ENCODE results near the gene COG5. TPM values are rescaled to one million over a fixed set of nuclear protein-coding genes. Genes with fewer than 3 reads are reported as not detected.

Gene COG5
- total RNA-seq, 1 experiment from 2014 or later = 29.1 TPM

- Histone ChIP-seq H3K27ac (ENCODE audit: low read length) (no peak overlapping the region), H3K4me3 (ENCODE audit: low read depth in 2 of 2, low read length in 2 of 2) (no peak overlapping the region), H3K9me3 (ENCODE audit: control insufficient read depth, insufficient read depth, low read depth, low read length) (no peaks in the 10 kb centered on the region), H3K36me3 (ENCODE audit: control insufficient read depth, insufficient read depth, low read length) (no peaks in the 10 kb centered on the region), H3K27me3 (ENCODE audit: control insufficient read depth, insufficient read depth, low read length) (no peaks in the 10 kb centered on the region), H3K4me1 (ENCODE audit: control insufficient read depth, insufficient read depth, low read length) (no peaks in the 10 kb centered on the region)
- no peak for DNase-seq (ENCODE audit: low read depth, low spot score)
- no peak for ATAC-seq
- intact Hi-C loops (cut with micrococcal nuclease; ENCODE audit: unreplicated experiment) = no loop called here
- CTCF ChIA-PET = interaction anchor here (0.6 kb wide), 1 partner anchor 776 kb away, joined by 4 read pairs; no protein-coding TSS in a partner anchor
- BruUV-seq (replicated peaks) = no TSS peak
- POLR2A ChIA-PET = no interaction called here
- in situ Hi-C loops (cut with HindIII; ENCODE audit: low pct_unique_long_range_greater_than_20kb, low sequenced_read_pairs) = no loop called here
- TF ChIP-seq POLR2AphosphoS5 (IDR thresholded peaks at IDR 0.05; ENCODE audit: low read depth, low read length) (no peak), CTCF (IDR thresholded peaks at IDR 0.05) (no peak), TCF7L2 (IDR thresholded peaks at IDR 0.05; ENCODE audit: low read depth, low read length) (no peak), SIN3A (IDR thresholded peaks at IDR 0.05; ENCODE audit: borderline replicate concordance, insufficient read depth, low read depth, low read length) (no peak)
- TF ChIP-seq, protein P1, sequence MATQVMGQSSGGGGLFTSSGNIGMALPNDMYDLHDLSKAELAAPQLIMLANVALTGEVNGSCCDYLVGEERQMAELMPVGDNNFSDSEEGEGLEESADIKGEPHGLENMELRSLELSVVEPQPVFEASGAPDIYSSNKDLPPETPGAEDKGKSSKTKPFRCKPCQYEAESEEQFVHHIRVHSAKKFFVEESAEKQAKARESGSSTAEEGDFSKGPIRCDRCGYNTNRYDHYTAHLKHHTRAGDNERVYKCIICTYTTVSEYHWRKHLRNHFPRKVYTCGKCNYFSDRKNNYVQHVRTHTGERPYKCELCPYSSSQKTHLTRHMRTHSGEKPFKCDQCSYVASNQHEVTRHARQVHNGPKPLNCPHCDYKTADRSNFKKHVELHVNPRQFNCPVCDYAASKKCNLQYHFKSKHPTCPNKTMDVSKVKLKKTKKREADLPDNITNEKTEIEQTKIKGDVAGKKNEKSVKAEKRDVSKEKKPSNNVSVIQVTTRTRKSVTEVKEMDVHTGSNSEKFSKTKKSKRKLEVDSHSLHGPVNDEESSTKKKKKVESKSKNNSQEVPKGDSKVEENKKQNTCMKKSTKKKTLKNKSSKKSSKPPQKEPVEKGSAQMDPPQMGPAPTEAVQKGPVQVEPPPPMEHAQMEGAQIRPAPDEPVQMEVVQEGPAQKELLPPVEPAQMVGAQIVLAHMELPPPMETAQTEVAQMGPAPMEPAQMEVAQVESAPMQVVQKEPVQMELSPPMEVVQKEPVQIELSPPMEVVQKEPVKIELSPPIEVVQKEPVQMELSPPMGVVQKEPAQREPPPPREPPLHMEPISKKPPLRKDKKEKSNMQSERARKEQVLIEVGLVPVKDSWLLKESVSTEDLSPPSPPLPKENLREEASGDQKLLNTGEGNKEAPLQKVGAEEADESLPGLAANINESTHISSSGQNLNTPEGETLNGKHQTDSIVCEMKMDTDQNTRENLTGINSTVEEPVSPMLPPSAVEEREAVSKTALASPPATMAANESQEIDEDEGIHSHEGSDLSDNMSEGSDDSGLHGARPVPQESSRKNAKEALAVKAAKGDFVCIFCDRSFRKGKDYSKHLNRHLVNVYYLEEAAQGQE (IDR thresholded peaks at IDR 0.05; ENCODE audit: insufficient read depth in 1 of 2, low read depth in 2 of 2, low read length in 1 of 2) = no peak
Observed at GRCh38 chr7:107439025-107439424, 124.7 kb downstream of the COG5 start.

DNA sequence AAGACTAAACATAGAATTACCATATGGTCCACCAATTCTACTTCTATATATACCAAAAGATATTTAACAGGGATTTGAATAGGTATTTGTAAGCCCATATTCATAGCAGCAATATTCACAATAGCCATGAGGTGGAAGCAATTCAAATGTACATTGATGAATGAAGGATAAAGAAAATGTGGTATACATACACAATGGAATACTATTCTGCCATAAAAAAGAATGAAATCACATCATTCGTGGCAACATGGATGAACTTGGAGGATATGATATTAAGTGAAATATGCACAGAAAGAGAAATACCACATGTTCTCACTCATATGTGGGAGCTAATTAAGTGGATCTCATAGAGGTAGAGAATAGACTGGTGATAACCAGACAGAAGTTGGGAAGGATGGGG, 128.0 kb downstream of the COG5 start:
- DNase-seq (ENCODE audit: low read depth, low spot score) = no peak
- in situ Hi-C loops (cut with HindIII; ENCODE audit: low pct_unique_long_range_greater_than_20kb, low sequenced_read_pairs) (no loop called here), intact Hi-C loops (cut with micrococcal nuclease; ENCODE audit: unreplicated experiment) (no loop called here)
- H3K36me3 ChIP-seq (ENCODE audit: control insufficient read depth, insufficient read depth, low read length) = no peaks in the 10 kb centered on the region
- H3K27ac ChIP-seq (ENCODE audit: low read length) = no peak overlapping the region
- CTCF ChIA-PET = no interaction called here
- no peaks in the 10 kb centered on the region for H3K9me3 ChIP-seq (ENCODE audit: control insufficient read depth, insufficient read depth, low read depth, low read length)
- no peak for ATAC-seq
- no peak for TF ChIP-seq CTCF (IDR thresholded peaks at IDR 0.05)
- no peak for TF ChIP-seq TCF7L2 (IDR thresholded peaks at IDR 0.05; ENCODE audit: low read depth, low read length)
- TF ChIP-seq POLR2AphosphoS5 (IDR thresholded peaks at IDR 0.05; ENCODE audit: low read depth, low read length) = no peak
- no peak for TF ChIP-seq SIN3A (IDR thresholded peaks at IDR 0.05; ENCODE audit: borderline replicate concordance, insufficient read depth, low read depth, low read length)
- TF ChIP-seq, protein P1 (IDR thresholded peaks at IDR 0.05; ENCODE audit: insufficient read depth in 1 of 2, low read depth in 2 of 2, low read length in 1 of 2) = no peak
- no peaks in the 10 kb centered on the region for H3K27me3 ChIP-seq (ENCODE audit: control insufficient read depth, insufficient read depth, low read length)
- no peak overlapping the region for H3K4me3 ChIP-seq (ENCODE audit: low read depth in 2 of 2, low read length in 2 of 2)
- no TSS peak for BruUV-seq (replicated peaks)
- no peaks in the 10 kb centered on the region for H3K4me1 ChIP-seq (ENCODE audit: control insufficient read depth, insufficient read depth, low read length)
- POLR2A ChIA-PET = no interaction called here
